Kidney (tissue), 14 donors: ENCODE data around the gene CNTROB. TPM values are rescaled to one million over a fixed set of nuclear protein-coding genes. Genes with fewer than 3 reads are reported as not detected.

Experiments
- DNase-seq, 5 donors: peaks; one replicate each; pipeline ENCODE4 v3.0.0-alpha.2; 2013 to 2020
- FAIRE-seq: peaks from 2 replicates; lab custom pipeline; 2012; peaks lifted over from hg19 to GRCh38; lab: Jason Lieb, UNC
- H3K27ac ChIP-seq, 2 donors: one replicate each; pipeline ENCODE4 v1.7.0; 2013; ENCODE audit warnings: low read depth in 2 of 2, low read length in 2 of 2, inconsistent platforms in 1 of 2
- H3K27me3 ChIP-seq: one replicate; pipeline ENCODE4 v1.7.1; 2013; ENCODE audit warnings: low read length, inconsistent platforms; ENCODE audit not compliant: control insufficient read depth, insufficient read depth
- H3K36me3 ChIP-seq, 3 donors: one replicate each; pipeline versions ENCODE4 v1.7.0 to v1.7.1; 2013; ENCODE audit warnings: low read length in 3 of 3, control low read depth in 1 of 3, inconsistent platforms in 1 of 3; ENCODE audit not compliant: insufficient read depth in 3 of 3, control insufficient read depth in 2 of 3
- H3K4me1 ChIP-seq, 3 donors: one replicate each; pipeline versions ENCODE4 v1.7.0 to v1.7.1; 2013; ENCODE audit warnings: low read length in 3 of 3, inconsistent platforms in 1 of 3, low read depth in 1 of 3; ENCODE audit not compliant: control insufficient read depth in 2 of 3, insufficient read depth in 2 of 3
- H3K4me3 ChIP-seq, 3 donors: one replicate each; pipeline versions ENCODE4 v1.7.0 to v1.8.1; 2013; ENCODE audit warnings: low read length in 3 of 3, control low read depth in 1 of 3, inconsistent platforms in 1 of 3
- H3K9ac ChIP-seq, 3 donors: one replicate each; pipeline versions ENCODE4 v1.7.0 to v1.7.1; 2013; ENCODE audit warnings: low read length in 3 of 3, control low read depth in 1 of 3, inconsistent platforms in 1 of 3
- H3K9me3 ChIP-seq, 3 donors: one replicate each; pipeline versions ENCODE4 v1.7.0 to v1.7.1; 2013; ENCODE audit warnings: low read length in 3 of 3, control low read depth in 1 of 3, inconsistent platforms in 1 of 3; ENCODE audit not compliant: control insufficient read depth in 2 of 3, insufficient read depth in 1 of 3
- CTCF ChIP-seq: IDR thresholded peaks from 3 replicates; pipeline ENCODE4 v1.5.1; 2012; ENCODE audit warnings: mild to moderate bottlenecking, moderate library complexity, borderline replicate concordance; ENCODE audit not compliant: insufficient read depth; ENCODE audit errors: extremely low read depth
- intact Hi-C: fragments of 100-400 bp; cut with DNase I; formaldehyde crosslinking; loops from one replicate; pipeline ENCODE4 v1.11.1; 2022
- polyA plus RNA-seq: library from polyadenylated mRNA; stranded (reverse); fragments of 350-450 nt; fragmentation: Illumina TruSeq; extraction: RNeasy Lipid Tissue Mini Kit (QIAGEN cat#74804); gene quantifications from one replicate; pipeline ENCODE4 v1.2.3, GENCODE V29; 2014; ENCODE audit warnings: low read depth, low replicate concordance; ENCODE audit not compliant: insufficient read depth
- total RNA-seq: library from RNA; stranded (reverse); fragmentation: NEBNext Ultra II Directional; extraction: Animal tissue kit (Norgen Biotek cat#: 25700); gene quantifications from one replicate; pipeline ENCODE4 v1.2.1, GENCODE V29; 2021
- donor health status: control.
- donor health status: control.
- donor health status: control.
- donor health status: control.
- donor health status: control.
- donor health status: DM: yes; HTN: yes; CAD: no.
- donor health status: Normal renal cell carcinoma (clear cell type).

Gene CNTROB
- total and polyA plus RNA-seq, 2 donors from 2014 or later = 11.6 to 27.5 TPM

GRCh38 chr17:7992516-7992915 lies 60.5 kb downstream of the CNTROB start:
- no peak for TF ChIP-seq CTCF
- H3K27me3 ChIP-seq = no peaks in the 10 kb centered on the region
- H3K4me3 ChIP-seq = no peak overlapping the region
- no peak overlapping the region for H3K9ac ChIP-seq
- DNase-seq = no peak
- peaks cover 0 to 3% (median 0%) of the 10 kb centered on the region in 3 donors for H3K4me1 ChIP-seq
- no peaks in the 10 kb centered on the region for H3K9me3 ChIP-seq
- no peak for FAIRE-seq
- intact Hi-C loops = no loop called here
- H3K27ac ChIP-seq = no peak overlapping the region
- no peaks in the 10 kb centered on the region for H3K36me3 ChIP-seq

GRCh38 chr17:7992924-7993323 lies 60.9 kb downstream of the CNTROB start:
- no peak overlapping the region for H3K4me3 ChIP-seq
- TF ChIP-seq CTCF = no peak
- FAIRE-seq (no peak), DNase-seq (peak in 1 of 5 donors; percentile 10)
- no peak overlapping the region for H3K9ac ChIP-seq
- H3K27me3 ChIP-seq = no peaks in the 10 kb centered on the region
- intact Hi-C loops = no loop called here
- no peaks in the 10 kb centered on the region for H3K9me3 ChIP-seq
- H3K36me3 ChIP-seq = no peaks in the 10 kb centered on the region
- peaks cover 0 to 3% (median 0%) of the 10 kb centered on the region in 3 donors for H3K4me1 ChIP-seq
- no peak overlapping the region for H3K27ac ChIP-seq

- DNase-seq (peak in 1 of 5 donors; percentile 39), FAIRE-seq (no peak)
- intact Hi-C loops = no loop called here
- H3K9me3 ChIP-seq = no peaks in the 10 kb centered on the region
- H3K27me3 ChIP-seq = no peaks in the 10 kb centered on the region
- H3K9ac ChIP-seq = no peak overlapping the region
- H3K4me1 ChIP-seq = peaks cover 0 to 3% (median 0%) of the 10 kb centered on the region in 3 donors
- no peak overlapping the region for H3K4me3 ChIP-seq
- H3K36me3 ChIP-seq = no peaks in the 10 kb centered on the region
- no peak for TF ChIP-seq CTCF
- no peak overlapping the region for H3K27ac ChIP-seq
Measured at GRCh38 chr17:7993972-7994589, 62.1 kb downstream of the CNTROB start.

GRCh38 chr17:7995724-7996123 lies 63.7 kb downstream of the CNTROB start:
- intact Hi-C loops = no loop called here
- FAIRE-seq (no peak), DNase-seq (no peak)
- no peaks in the 10 kb centered on the region for H3K36me3 ChIP-seq
- no peak overlapping the region for H3K27ac ChIP-seq
- H3K4me1 ChIP-seq = no peaks in the 10 kb centered on the region
- no peak for TF ChIP-seq CTCF
- no peaks in the 10 kb centered on the region for H3K9me3 ChIP-seq
- H3K4me3 ChIP-seq = no peak overlapping the region
- peaks cover 5% of the 10 kb centered on the region for H3K27me3 ChIP-seq
- H3K9ac ChIP-seq = no peak overlapping the region
